ENCODE data around the gene TP53I13.
A peak's percentile ranks its signal among the peaks of the same experiment; 100 is the strongest.

TP53I13 gene

DNA sequence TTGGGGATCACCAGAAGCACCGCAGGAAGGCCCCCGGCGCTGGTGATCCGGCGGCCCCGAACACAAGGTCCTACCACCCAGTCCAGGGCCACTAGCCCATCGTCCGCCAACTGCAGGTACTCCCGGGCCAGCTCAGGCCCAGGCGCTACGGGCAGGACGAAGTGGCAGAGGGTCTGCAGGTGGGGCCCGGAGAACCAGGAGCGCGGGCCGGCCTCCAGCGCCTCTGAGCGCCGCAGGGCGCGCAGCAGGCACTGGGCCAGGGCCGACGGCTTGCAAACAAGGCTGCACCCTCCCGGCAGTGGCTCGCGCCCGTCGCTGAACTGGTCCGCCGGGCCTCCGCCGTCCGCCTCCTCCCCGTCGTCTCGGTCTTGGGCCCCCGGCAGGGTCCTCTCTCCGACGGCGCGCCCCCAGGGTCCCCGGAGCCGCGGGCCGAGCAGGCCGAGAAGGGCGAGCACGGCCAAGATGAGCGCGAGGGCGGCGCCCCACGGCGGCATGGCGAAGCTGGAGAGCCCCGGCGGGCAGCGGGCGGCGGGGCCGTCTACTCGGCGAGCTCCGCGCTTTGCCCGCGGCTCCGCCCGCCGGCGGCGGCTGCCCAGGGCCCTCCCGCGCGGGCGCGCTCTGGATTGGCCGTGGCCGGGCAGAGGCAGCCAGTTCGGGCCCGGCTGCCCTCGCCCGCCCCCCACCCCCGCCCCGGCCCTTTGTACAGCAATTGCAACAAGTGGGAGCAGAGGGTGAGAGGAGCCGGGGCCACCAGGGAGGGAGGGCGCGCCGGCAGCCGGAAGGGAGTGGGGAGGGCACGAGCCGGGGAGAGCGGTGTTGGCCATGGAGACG is 1.8 kb upstream of the TP53I13 start, which contains the start of gene ABHD15:
Gene ABHD15, minus strand, starts transcription at position 565 of the 831 bp plus-strand sequence. Its CDS starts 71 bp downstream, at position 494.
- peak; percentile 68 for FAIRE-seq
- DNase-seq (ENCODE audit: insufficient read length, low spot score) = peak; percentile 79

- no peak for DNase-seq (ENCODE audit: insufficient read length, low spot score)
- no peak for FAIRE-seq
Measured at GRCh38 chr17:29567304-29567553, 1.3 kb upstream of the TP53I13 start.

GRCh38 chr17:29567554-29568330 is 759 bp upstream of the TP53I13 start:
- FAIRE-seq (peak; percentile 62), DNase-seq (ENCODE audit: insufficient read length, low spot score) (no peak)

DNA sequence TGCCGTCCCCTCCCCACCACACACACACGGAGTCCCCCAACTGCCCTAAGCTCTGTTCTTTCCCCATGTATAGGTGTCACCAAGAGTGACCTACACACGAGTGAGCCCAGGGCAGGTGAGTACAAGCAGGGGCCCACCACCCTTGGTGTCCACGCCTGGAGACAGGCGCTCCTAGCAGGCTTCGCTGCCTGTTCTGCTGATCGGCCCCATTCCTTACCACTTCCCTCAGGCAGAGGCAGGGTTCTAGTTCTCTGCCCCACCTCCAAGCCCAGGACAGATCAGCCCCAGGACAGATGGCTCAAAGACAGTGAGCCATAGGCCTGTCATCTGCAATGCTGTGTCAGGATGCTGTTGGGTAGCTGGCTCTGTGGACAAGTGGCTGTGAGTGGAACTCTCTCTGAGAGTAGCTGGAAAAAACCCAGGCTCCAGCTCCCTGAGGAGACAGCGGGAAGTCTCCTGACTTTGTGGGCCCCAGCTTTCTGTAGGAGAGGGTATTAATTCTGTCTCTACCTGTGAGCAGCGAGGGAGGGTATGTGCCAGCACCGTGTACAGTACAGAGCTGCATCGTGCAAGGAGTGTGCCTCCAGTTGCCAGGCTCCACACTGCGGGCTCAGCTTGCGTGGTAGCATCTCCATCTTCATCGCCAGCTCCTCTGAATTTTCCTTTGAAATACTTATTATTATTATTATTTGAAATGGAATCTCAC is 897 bp downstream of the TP53I13 start:
- FAIRE-seq (peak; percentile 68), DNase-seq (ENCODE audit: insufficient read length, low spot score) (no peak)

DNA sequence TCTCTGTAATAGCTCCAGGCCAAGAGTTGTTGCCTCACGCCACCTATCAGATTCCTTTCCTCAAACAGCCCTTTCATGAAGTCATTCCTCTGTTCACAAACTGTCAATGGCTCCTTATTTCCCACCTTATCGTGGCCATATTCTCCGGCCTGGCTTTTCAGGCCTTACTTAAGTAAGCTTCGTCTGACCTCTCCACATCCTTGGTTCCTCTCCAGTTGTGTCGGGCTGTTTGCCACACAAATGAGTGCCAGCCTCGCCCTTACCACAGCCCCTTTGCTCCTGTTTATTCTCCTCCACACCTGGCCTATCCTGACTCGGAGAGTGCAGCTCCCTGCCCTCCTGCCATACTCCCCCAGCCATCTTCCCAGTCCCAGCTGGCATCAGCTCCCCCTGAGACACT is 2.0 kb downstream of the TP53I13 start:
- DNase-seq (ENCODE audit: insufficient read length, low spot score) = no peak

GRCh38 chr17:29571486-29571882 is 3.0 kb downstream of the TP53I13 start:
- DNase-seq (ENCODE audit: insufficient read length, low spot score) (no peak), FAIRE-seq (no peak)

More for the DNA sequence above, 2.0 kb downstream of the TP53I13 start:
- no peak for FAIRE-seq

GRCh38 chr17:29571883-29572681 is 3.6 kb downstream of the TP53I13 start:
- DNase-seq (ENCODE audit: insufficient read length, low spot score) (no peak), FAIRE-seq (no peak)

GRCh38 chr17:29572691-29573557 is 4.4 kb downstream of the TP53I13 start:
- FAIRE-seq (no peak), DNase-seq (ENCODE audit: insufficient read length, low spot score) (no peak)

DNA sequence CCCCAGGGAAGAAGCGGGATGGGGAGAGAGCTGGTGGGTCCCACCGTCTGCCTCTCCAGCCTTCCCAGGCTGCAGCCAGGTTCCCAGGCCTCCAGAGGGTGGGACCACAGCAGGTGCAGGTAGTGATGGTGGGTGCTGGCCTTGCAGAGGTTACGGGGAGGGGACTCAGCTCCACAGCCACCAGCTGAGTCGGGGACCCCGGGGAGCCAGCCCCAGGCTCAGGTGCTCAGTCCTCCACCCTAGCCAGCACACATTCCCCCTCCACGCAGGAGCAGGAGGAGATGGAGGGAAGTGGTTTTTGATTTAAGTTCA is 5.0 kb downstream of the TP53I13 start:
- FAIRE-seq (no peak), DNase-seq (ENCODE audit: insufficient read length, low spot score) (no peak)

GRCh38 chr17:29573871-29574731 is 5.6 kb downstream of the TP53I13 start:
- DNase-seq (ENCODE audit: insufficient read length, low spot score) (no peak), FAIRE-seq (no peak)

GRCh38 chr17:29574732-29575510 is 6.4 kb downstream of the TP53I13 start:
- FAIRE-seq (no peak), DNase-seq (ENCODE audit: insufficient read length, low spot score) (no peak)

DNA sequence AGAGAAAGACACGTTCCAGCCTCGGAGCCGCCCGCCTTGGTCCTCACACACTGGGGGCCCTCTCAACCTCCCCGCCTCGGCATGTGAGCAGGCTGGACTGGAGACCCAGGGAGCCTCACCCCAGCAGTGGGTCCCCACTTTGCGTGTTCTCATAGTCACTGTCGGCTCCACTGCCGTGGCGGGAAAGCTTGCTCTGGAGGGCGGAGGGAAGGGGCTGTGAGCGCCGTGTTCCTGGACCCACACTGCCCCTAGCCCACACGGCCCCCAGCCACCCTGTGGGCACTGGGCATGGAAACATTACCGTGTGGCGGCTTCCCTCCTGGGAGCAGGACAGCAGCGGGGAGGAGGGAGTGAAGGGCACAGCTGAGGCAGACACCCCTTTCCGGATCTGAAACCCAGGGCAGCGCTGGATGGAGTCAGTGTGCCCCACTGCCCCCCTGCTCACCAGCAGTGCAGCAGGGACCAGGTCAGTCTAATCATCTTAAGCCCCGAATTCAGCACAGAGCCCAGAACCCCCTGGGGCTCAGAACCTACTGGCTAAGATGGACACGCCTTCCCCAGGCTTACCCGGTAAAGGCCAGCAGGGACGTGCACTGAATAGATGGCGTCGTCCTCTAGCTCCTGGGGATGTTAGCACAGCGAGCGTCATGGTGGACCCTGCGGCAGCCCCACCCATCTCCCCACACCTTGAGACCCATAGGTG is 7.2 kb downstream of the TP53I13 start:
- FAIRE-seq (no peak), DNase-seq (ENCODE audit: insufficient read length, low spot score) (no peak)

GRCh38 chr17:29576214-29577000 is 7.9 kb downstream of the TP53I13 start:
- FAIRE-seq = no peak
- DNase-seq (ENCODE audit: insufficient read length, low spot score) = no peak

- FAIRE-seq (peak; percentile 48), DNase-seq (ENCODE audit: insufficient read length, low spot score) (no peak)
Measured at GRCh38 chr17:29577001-29577370, 8.5 kb downstream of the TP53I13 start.

DNA sequence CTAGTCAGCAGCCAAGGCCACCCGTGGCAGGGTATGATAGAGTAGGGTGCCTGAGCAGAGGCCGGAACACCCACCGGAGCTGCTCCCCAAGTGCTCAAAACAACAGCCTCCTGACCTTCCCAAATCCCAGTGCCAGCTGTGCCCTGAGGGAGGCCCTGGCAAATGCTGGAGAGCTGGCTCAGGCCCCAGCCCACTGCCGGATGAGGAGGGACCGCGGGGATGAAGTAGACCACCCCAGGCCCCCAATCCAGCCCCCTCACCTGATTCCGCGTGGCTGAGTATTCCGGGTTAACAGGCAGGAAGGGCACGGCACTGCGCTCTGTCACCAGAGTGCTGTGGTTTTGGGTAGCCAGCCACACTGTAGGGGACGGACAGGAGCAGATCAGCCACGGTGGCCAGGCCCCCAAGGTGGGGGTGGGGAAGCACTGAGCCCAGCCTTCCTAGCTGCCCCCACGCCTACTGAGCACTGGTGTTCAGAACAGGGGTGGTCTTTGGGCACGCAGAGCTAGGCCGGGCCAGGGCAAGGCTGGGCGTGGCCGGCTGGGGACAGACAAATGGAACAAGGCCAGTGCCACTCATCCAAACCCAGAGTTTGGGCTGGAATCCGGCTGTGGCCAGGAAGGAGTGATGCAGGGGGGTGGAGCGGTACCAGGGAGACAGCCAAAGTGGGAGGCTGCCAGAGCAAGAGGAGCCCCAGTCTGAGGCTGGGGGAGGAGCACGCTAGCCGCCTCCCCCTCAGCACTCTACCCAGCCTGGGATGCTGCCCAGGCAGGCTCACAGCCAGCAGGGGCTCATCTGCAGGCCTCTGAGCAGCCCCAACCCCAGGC is 9.1 kb downstream of the TP53I13 start:
- no peak for DNase-seq (ENCODE audit: insufficient read length, low spot score)
- no peak for FAIRE-seq

All from HTR-8/SVneo (cell line).